WERI-Rb-1 (cell line): Measurements from ENCODE around the gene CAPN6.

Experiments used
- DNase-seq: peaks from one replicate; pipeline ENCODE4 v3.0.0-alpha.2; 2020
- H3K27ac ChIP-seq: fragments of 250-450 bp; sonication (Bioruptor Pico); 2 replicates; pipeline ENCODE4 v1.5.1; 2020; ENCODE audit warnings: mild to moderate bottlenecking, moderate library complexity
- H3K27me3 ChIP-seq: fragments of 250-450 bp; sonication (Bioruptor Pico); 2 replicates; pipeline ENCODE4 v1.5.1; 2021; ENCODE audit warnings: mild to moderate bottlenecking, low read depth, moderate library complexity; ENCODE audit not compliant: insufficient read depth, severe bottlenecking
- H3K36me3 ChIP-seq: fragments of 250-450 bp; sonication (Bioruptor Pico); 2 replicates; pipeline ENCODE4 v1.5.1; 2020; ENCODE audit warnings: mild to moderate bottlenecking, moderate library complexity
- H3K4me3 ChIP-seq: 2 replicates; pipeline ENCODE4 v1.5.1; 2011; ENCODE audit warnings: low read depth, mild to moderate bottlenecking, control low read depth, low read length
- H3K9me3 ChIP-seq: fragments of 250-450 bp; sonication (Bioruptor Pico); 2 replicates; pipeline ENCODE4 v1.5.1; 2021; ENCODE audit warnings: mild to moderate bottlenecking, moderate library complexity; ENCODE audit not compliant: severe bottlenecking
- TF ChIP-seq, protein P1 (sequence below): IDR thresholded peaks from 2 replicates; pipeline ENCODE4 v1.5.1; 2011; ENCODE audit warnings: low read depth, mild to moderate bottlenecking, control low read depth, inconsistent platforms, low read length

CAPN6 gene

DNA sequence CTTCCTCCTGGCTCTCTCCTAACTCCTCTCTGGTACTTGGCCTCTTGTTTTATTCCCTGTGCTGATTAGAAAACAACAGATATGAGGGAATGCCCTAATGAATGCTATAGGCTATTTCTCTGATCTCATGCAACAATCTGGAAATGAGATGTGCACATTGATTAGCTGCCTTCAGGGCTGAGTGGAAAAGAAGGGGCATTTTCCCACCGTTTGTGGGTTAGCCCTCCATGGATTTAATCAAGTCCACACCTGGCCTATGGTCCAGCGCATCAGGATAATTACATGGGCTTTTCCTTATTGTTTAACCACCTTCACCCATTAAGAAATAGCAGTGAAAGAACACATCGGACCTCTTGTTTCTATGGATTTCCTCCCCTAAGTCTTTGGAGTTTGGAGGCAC is 70.0 kb downstream of the CAPN6 start:
- TF ChIP-seq, protein P1, sequence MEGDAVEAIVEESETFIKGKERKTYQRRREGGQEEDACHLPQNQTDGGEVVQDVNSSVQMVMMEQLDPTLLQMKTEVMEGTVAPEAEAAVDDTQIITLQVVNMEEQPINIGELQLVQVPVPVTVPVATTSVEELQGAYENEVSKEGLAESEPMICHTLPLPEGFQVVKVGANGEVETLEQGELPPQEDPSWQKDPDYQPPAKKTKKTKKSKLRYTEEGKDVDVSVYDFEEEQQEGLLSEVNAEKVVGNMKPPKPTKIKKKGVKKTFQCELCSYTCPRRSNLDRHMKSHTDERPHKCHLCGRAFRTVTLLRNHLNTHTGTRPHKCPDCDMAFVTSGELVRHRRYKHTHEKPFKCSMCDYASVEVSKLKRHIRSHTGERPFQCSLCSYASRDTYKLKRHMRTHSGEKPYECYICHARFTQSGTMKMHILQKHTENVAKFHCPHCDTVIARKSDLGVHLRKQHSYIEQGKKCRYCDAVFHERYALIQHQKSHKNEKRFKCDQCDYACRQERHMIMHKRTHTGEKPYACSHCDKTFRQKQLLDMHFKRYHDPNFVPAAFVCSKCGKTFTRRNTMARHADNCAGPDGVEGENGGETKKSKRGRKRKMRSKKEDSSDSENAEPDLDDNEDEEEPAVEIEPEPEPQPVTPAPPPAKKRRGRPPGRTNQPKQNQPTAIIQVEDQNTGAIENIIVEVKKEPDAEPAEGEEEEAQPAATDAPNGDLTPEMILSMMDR, result no peak
- H3K4me3 ChIP-seq, result no peak overlapping the region
- no peaks in the 10 kb centered on the region for H3K36me3 ChIP-seq
- H3K27me3 ChIP-seq, result no peaks in the 10 kb centered on the region
- H3K9me3 ChIP-seq, result no peaks in the 10 kb centered on the region
- peak overlapping the region; percentile 32 for H3K27ac ChIP-seq
- peak; percentile 71 for DNase-seq

DNA sequence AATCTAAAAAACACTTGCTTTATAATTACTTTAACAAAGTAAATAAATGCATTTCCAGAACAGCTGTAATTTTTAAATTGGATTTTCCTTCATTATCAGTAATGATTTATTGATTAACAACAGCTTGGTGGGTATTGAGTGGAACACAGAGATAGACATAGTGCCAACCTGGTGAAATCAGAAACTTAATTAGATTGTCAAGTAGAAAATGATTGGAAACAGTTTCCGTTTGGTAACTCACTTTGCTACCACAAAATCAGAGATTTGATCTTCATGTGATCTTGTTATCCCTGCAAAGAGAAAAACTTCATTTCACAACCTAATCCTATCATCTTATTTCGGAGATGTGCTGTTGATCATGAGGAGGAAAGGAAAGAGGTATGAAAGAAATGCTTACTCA is 70.8 kb downstream of the CAPN6 start:
- TF ChIP-seq, protein P1, result no peak
- no peak for DNase-seq
- H3K27me3 ChIP-seq, result no peaks in the 10 kb centered on the region
- H3K9me3 ChIP-seq, result no peaks in the 10 kb centered on the region
- no peak overlapping the region for H3K4me3 ChIP-seq
- H3K36me3 ChIP-seq, result no peaks in the 10 kb centered on the region
- peak overlapping the region; percentile 32 for H3K27ac ChIP-seq
